ENCODE measurements around the gene VPS39. TPM values are rescaled to one million over a fixed set of nuclear protein-coding genes. Genes with fewer than 3 reads are reported as not detected.

VPS39 gene
- total RNA-seq, 4 donors from 2014 or later = 133 to 264 (median 205) TPM

DNA sequence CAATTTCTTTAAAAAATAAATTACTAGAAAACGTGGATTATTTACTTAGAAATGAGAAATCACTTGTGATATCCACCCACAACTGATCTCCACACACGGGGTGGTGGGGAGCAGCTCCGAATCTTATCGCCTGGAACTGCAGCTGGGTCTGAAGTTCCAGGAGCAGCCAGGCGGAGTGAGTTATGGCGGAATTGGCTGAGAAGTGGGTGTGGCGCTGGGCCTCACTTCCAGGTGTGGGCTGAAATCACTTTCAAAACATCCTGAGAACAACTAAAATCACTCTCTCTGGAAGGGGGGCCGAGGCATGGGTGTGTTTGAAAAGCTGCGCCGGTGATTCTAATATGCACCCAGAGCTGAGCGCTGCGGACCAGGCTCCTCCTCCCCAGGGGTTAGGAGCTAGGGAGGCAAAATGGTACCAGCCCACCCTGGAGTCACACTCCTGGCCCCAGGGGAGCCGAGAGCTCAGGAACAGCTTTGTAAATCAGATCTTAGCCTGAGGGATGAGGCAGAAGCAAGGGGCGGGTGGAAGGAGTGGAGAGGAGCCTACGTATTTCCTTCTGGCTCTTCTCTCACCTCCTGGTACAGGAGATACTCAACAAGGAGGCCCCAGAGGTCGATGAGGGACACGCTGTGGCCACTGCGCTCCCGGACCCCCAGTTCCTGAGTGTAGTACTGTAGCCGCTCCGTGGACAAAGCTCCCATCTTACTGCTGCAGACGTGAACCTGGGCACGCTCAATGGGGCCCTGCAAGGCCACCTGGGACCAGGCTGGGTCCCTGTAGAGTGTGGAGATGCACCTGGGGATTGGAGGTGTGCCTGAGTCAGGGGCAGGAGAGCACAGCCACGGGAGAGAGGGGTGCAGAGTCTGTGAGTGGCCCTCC is 61.3 kb downstream of the VPS39 start:
- DNase-seq (ENCODE audit: low spot score in 2 of 2) = no peak
- Histone ChIP-seq H3K4me1 (peaks cover 0 to 6% (median under 1%) of the 10 kb centered on the region in 4 donors), H3K36me3 (no peaks in the 10 kb centered on the region), H3K9me3 (no peaks in the 10 kb centered on the region), H3K27ac (no peak overlapping the region), H3K4me3 (no peak overlapping the region), H3K27me3 (no peaks in the 10 kb centered on the region)
- 73 to 78% methylated on average over 22 to 24 of the region's 24 CpGs for WGBS, 2 donors
- no peak for TF ChIP-seq EP300 (IDR thresholded peaks at IDR 0.05)
- no peak for TF ChIP-seq POLR2A (IDR thresholded peaks at IDR 0.05)

DNA sequence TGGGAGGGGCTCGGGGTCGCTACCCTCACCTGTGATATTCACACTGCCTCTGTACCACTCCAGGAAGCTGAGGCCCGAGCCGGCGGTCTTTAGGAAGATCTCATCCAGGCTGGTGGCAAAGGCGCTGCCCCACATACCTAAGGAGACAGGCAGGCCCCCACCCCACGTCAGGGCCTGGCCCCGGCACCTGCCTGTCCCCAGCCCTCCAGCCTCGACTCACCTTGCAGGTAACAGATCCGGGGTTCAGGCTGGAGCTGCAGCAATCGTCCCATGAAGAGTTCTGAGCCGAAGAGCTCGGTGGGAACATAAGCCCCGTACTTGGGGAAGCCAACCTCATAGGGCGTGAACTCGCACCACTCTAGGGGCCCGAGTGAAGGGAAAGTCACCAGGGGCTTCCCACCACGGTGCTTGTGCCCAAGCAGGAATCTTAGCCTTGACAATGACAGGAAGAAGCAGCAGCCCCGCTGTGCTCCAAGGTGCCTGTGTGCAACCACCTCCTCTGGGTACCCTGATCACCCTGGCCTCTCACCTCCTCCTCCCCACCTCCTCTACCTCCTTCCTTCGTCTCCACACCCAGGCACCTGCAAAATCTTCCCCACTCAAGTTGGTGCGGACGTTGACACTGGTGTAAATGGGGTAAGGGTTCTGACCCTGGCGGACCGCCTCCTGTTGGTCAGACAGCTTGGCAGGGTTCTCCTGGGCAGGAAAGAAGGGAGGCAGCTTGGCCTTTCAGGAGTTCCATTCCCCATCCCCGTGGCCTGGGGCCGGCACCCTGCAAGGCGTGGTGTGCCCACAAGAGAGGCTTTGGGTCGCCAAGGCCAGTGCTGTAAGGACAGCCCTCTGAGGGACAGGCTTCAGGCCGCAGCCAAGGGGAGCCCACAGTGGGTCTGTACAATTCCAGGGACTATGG is 62.3 kb downstream of the VPS39 start:
- Histone ChIP-seq H3K4me1 (no peaks in the 10 kb centered on the region), H3K9me3 (no peaks in the 10 kb centered on the region), H3K27ac (no peak overlapping the region), H3K36me3 (no peaks in the 10 kb centered on the region), H3K27me3 (no peaks in the 10 kb centered on the region), H3K4me3 (no peak overlapping the region)
- TF ChIP-seq EP300 (IDR thresholded peaks at IDR 0.05) = no peak
- TF ChIP-seq POLR2A (IDR thresholded peaks at IDR 0.05) = no peak
- TF ChIP-seq CTCF (IDR thresholded peaks at IDR 0.05) = no peak
- no peak for DNase-seq (ENCODE audit: low spot score in 2 of 2)
- 82 to 85% methylated on average over 28 to 29 of the region's 29 CpGs for WGBS, 2 donors

DNA sequence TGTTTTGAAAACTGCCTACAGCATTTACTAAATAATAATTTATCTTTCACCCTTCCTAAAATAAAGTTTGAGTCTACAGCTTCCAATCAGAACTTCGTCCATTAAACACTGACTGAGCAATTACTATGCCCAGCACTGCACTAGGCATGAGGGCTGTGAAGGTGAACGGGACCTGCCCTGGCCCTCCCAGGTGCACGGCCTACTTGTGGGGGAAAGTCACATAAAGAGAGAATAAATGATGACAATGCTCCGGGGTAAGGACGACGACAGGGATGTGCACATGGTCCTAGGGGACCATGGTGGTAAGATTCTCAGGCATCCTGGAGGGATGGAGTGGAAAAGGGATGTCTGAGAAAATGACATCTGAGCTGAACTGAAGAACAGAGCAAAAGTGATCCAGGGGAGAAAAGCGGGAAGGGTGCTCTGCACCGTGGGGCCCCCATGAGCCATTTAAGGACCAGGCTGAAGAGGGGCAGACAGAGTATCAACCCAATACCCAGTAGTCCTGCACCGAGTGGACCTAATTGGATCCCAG is 63.2 kb downstream of the VPS39 start:
- no peak overlapping the region for H3K4me3 ChIP-seq
- H3K4me1 ChIP-seq = no peaks in the 10 kb centered on the region
- no peak overlapping the region for H3K27ac ChIP-seq
- no peak for DNase-seq (ENCODE audit: low spot score in 2 of 2)
- WGBS, 2 donors = 65 to 82% methylated on average over 9 of the region's 9 CpGs
- no peaks in the 10 kb centered on the region for H3K36me3 ChIP-seq
- H3K9me3 ChIP-seq = no peaks in the 10 kb centered on the region
- TF ChIP-seq CTCF (IDR thresholded peaks at IDR 0.05) (no peak), POLR2A (IDR thresholded peaks at IDR 0.05) (no peak), EP300 (IDR thresholded peaks at IDR 0.05) (no peak)
- H3K27me3 ChIP-seq = no peaks in the 10 kb centered on the region

DNA sequence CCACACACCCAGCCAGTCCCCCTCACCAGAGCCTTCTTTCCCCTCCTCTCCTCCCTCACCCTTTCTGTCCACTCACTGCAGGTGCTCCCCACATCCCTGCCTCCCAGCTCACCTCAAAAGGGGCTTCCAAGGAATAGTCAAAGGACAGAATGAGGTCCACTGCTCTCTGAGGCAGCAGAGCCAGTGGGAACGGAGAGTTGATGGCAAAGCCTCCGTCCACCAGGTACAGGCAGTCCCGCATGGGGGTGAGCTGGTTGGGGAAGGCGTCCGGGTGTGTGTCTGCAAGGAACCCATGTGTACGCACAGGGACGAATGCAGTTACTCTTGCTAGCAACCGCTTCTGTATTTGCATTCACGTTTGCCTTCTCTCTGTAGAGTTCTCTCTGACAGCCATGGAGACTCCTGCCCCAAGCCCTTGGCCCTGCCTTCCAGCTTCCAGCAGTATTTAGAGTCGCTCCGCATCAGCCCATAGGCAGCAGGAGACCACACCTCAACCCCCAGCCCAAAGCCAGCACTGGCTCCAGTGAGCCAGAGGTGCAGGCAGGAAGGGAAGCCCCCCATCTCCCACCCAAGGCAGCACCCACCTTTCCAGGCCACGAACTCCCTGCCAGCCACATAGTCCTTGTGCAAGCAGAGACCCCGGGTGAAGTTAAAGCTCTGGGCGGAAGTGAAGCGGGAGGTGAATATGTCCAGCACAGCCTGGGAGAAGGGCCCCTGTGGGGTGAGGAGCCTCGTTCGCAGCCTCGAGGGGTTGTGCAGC is 64.1 kb downstream of the VPS39 start:
- no peak overlapping the region for H3K27ac ChIP-seq
- TF ChIP-seq POLR2A (IDR thresholded peaks at IDR 0.05) = no peak
- no peak for TF ChIP-seq CTCF (IDR thresholded peaks at IDR 0.05)
- no peak for TF ChIP-seq EP300 (IDR thresholded peaks at IDR 0.05)
- no peak for DNase-seq (ENCODE audit: low spot score in 2 of 2)
- H3K27me3 ChIP-seq = no peaks in the 10 kb centered on the region
- WGBS, 2 donors = 85 to 86% methylated on average over 18 of the region's 18 CpGs
- no peaks in the 10 kb centered on the region for H3K9me3 ChIP-seq
- no peaks in the 10 kb centered on the region for H3K36me3 ChIP-seq
- no peaks in the 10 kb centered on the region for H3K4me1 ChIP-seq
- H3K4me3 ChIP-seq = no peak overlapping the region

DNA sequence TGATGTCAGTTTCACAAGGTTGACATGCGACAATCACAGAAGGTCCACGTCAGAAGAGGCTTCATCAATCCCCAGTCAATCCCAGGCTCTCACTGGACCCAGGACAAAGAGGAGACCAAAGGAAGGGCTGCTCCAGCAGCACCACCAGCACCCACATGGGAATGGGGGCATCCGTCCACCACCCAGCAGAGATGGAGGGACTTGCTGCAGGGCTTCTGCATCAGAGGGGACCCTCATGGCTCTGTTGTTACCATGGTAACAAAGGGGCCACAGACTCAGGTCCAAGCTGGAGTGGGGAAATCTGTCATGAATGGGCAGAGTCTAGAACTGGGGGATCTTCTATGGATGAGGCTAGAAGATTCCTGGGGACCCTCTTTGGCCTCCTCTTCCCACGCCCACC is 64.7 kb downstream of the VPS39 start:
- H3K27me3 ChIP-seq = no peaks in the 10 kb centered on the region
- 82 to 85% methylated on average over 4 of the region's 4 CpGs for WGBS, 2 donors
- H3K27ac ChIP-seq = no peak overlapping the region
- no peaks in the 10 kb centered on the region for H3K36me3 ChIP-seq
- no peaks in the 10 kb centered on the region for H3K4me1 ChIP-seq
- DNase-seq (ENCODE audit: low spot score in 2 of 2) = no peak
- H3K4me3 ChIP-seq = no peak overlapping the region
- H3K9me3 ChIP-seq = no peaks in the 10 kb centered on the region
- no peak for TF ChIP-seq CTCF (IDR thresholded peaks at IDR 0.05)
- TF ChIP-seq POLR2A (IDR thresholded peaks at IDR 0.05) = no peak
- TF ChIP-seq EP300 (IDR thresholded peaks at IDR 0.05) = no peak
